HG03039 (cell line): Measurements from ENCODE around the gene ENPP6.

Source experiments
- ATAC-seq: cut with Tn5 transposase; IDR thresholded peaks from one replicate; pipeline ENCODE4 v1.9.1; 2021; ENCODE audit warnings: mild to moderate bottlenecking, moderate library complexity; ENCODE audit not compliant: unreplicated experiment

The ENPP6 gene

DNA sequence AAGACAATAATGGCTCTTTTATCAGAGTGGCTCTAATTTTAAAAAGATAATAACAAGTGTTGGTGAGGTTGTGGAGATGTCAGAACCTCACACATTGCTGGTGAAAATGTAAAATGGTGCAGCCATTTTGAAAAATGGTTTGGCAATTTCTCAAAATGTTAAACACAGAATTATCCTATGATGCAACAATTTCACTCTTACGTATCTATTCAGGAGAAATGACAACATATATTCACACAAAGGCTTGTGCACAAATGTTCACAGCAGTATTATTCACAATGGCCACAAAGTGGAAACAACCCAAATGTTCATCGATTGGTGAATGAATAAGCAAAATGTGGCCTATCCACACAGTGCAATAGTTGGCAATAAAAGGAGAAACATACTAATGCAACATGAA is 24.7 kb downstream of the ENPP6 start:
- ATAC-seq, result no peak

DNA sequence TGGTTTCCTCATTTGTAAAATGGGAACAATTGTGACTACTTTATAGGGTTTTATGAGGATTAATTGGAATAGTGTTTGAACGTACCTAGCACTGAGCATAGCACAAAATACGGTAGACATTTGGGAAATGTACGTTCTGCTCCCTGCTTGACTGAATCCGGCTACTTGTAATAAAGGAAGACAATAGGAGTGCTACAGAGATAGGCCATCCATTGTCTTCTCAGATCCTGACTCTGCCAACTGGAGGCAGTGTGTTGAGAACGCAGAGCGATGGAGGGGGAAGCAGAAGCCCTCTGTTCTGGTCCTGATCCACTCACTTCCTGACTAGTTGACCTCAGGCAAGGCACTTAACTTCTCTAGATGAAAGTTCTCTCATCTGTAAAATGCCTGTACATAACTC is 26.4 kb downstream of the ENPP6 start:
- ATAC-seq, result no peak

DNA sequence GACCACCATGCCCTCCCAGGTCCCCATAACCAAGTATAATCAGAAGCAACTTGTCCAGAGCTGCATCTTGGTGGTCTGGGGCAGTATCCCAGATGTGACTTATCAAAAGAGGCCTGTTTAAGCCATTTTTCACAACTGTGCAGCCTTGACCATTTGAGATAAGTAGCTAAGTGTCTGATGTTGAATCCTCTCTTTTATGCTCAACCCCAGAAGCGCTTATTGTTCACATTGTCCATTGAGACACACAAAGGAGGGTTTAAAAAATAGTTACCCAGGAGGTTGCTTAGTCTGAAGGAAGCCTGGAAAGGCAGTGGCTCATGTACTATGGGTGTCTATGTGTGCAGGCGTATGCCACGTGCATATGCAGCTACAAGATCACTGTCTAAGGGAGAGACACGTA is 27.0 kb downstream of the ENPP6 start:
- ATAC-seq, result no peak

GRCh38 chr4:184189966-184190365 is 27.7 kb downstream of the ENPP6 start:
- no peak for ATAC-seq

- no peak for ATAC-seq
Observed at GRCh38 chr4:184188443-184189400, 29.0 kb downstream of the ENPP6 start.

DNA sequence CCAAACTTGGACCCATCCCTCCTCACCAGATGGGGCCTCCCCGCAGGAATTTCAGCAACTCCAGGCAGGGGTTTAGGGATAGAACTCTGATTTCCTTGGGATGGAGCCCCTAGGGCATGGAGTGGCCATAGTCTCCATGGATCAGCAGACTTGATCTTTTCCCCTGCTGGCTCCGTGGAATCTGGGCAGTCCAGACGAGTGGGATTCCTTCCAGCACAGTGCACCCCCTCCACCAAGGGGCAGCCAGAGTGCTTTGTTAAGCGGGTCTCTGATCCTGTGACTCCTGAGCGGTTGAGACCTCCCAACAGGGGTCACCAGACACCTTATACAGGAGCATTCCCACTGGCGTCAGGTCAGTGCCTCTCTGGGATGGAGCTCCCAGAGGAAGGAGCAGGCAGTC is 40.4 kb downstream of the ENPP6 start:
- no peak for ATAC-seq

- ATAC-seq, result no peak
Observed at GRCh38 chr4:184174571-184175488, 42.8 kb downstream of the ENPP6 start.

- no peak for ATAC-seq
Observed at GRCh38 chr4:184171011-184171410, 46.7 kb downstream of the ENPP6 start.

DNA sequence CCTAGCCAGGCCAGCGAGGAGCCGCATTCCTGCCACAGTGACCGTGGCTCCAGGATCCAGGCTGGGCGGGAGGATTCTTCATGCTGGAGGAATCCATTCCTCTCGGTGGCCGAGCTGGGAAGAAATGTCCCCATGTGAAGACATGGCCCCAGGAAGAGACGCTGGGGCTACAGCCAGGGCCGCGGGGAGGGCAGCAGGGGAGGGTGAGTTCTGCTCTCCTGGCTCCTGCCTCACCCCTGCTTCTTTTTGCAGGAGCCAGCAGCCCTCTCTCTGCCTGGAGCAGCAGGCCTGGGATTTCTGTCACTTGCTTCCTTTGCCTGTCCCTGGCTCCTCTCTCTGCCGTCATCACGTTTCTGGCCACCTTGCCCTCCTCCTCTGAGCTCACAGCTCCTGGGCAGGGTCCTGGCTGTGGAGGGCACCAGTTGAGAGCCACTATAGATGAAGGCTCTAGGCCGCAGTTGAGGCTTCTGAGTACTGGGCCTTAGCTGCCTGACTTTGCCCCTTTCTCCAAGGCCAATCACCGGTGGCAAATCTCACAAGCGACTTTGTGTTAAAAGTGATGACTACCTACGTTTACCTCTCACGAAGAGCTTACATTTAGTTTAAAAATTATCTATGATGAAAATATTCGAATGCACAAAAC is 48.3 kb downstream of the ENPP6 start:
- ATAC-seq, result no peak

GRCh38 chr4:184168406-184169019 is 49.2 kb downstream of the ENPP6 start:
- ATAC-seq, result peak; percentile 86

DNA sequence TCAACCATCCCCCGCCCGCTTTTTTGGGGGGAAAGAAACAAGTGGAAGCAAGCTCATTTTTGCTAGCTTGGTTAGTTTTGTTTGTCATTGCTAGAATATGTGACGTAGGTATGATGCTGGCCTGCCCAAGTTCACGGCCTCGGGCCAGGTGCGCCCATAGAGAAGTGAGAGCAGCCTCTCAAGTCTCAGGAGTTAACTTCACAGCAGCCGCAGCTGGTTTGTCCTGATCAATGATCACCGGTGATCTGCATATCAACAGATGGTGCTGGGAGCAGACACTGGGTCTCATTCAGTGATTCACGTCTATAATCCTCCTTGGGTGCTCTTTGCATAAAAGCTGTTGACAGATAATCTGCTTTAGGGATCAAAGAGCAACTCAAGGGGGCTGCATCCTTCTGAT is 50.1 kb downstream of the ENPP6 start:
- ATAC-seq, result no peak

GRCh38 chr4:184166736-184167135 is 50.9 kb downstream of the ENPP6 start:
- no peak for ATAC-seq

- no peak for ATAC-seq
Observed at GRCh38 chr4:184165291-184165690, 52.4 kb downstream of the ENPP6 start.

GRCh38 chr4:184163813-184164212 is 53.9 kb downstream of the ENPP6 start:
- no peak for ATAC-seq

DNA sequence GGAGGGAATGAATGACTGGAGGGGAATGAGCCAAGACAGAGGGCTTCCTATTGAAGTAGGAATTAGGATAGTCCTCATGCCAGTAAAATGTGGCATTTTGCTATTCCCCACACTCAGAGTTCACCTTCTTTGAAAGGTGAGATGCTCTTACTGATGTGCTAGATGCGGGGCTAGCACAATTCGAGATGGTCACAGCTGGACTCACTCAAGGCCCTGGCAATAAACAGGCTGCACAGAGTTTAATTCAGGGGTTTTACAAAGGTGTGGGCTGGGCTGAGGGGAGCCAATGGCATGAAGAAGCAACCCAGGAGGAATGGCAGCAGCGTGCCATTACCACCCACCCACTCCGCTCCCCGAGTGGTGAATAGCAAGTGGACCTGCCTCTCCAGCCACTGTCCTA is 55.1 kb downstream of the ENPP6 start:
- no peak for ATAC-seq

DNA sequence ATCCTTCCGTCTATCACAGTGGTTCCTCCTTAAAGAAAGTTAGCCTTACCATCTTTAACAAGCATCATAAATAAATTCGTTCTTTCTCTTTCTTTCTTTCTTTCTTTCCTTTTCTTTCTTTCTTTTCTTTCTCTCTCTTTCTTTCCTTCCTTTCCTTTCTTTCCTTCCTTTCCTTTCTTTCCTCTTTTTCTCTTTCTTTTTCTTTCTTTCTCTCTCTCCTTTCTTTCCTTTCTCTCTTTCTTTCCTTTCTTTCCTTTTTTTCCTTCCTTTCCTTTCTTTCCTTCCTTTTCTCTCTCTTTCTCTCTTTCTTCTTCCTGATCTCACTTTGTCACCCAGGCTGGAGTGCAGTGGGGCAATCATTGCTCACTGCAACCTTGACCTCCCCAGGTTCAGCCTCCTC is 60.4 kb downstream of the ENPP6 start:
- no peak for ATAC-seq

- ATAC-seq, result no peak
Observed at GRCh38 chr4:184156163-184156920, 61.3 kb downstream of the ENPP6 start.

GRCh38 chr4:184154199-184154598 is 63.5 kb downstream of the ENPP6 start:
- ATAC-seq, result no peak

GRCh38 chr4:184153781-184154180 is 63.9 kb downstream of the ENPP6 start:
- no peak for ATAC-seq

GRCh38 chr4:184151988-184152485 is 65.6 kb downstream of the ENPP6 start:
- no peak for ATAC-seq
